WTC11 (cell line): ENCODE results near the gene PLTP. TPM values are rescaled to one million over a fixed set of nuclear protein-coding genes. Genes with fewer than 3 reads are reported as not detected.
A peak's percentile ranks its signal among the peaks of the same experiment; 100 is the strongest.

ENCODE experiments used
- ATAC-seq: fragments of 200-7000 bp; cut with Tn5 transposase; 2 replicates; pipeline ENCODE4 v1.10.0; 2021; ENCODE audit warnings: mild to moderate bottlenecking, moderate library complexity
- CTCF ChIA-PET: fragments of 300-600 bp; sonication (Branson Sonifier 250); formaldehyde crosslinking; loops from one replicate; lab custom pipeline; 2021; ENCODE audit warnings: antibody characterized with exemption; lab: Charles Lee
- POLR2A ChIA-PET: fragments of 350-600 bp; sonication (Branson Sonifier 250); formaldehyde crosslinking; loops from one replicate; lab custom pipeline; 2021; ENCODE audit warnings: antibody characterized with exemption; lab: Charles Lee
- DNase-seq: peaks from one replicate; pipeline ENCODE4 v3.0.0; 2021; ENCODE audit warnings: low spot score
- H3K27ac Mint-ChIP-seq: 2 replicates; pipeline ENCODE4 v1.8.0; 2021; ENCODE audit warnings: mixed read lengths
- H3K27me3 Mint-ChIP-seq: 2 replicates; pipeline ENCODE4 v1.8.0; 2021; ENCODE audit warnings: low read depth, mild to moderate bottlenecking, moderate library complexity, mixed read lengths
- H3K36me3 Mint-ChIP-seq: 2 replicates; pipeline ENCODE4 v1.8.0; 2021; ENCODE audit warnings: mixed read lengths
- H3K4me1 Mint-ChIP-seq: 2 replicates; pipeline ENCODE4 v1.8.0; 2022; ENCODE audit warnings: mixed read lengths
- H3K4me3 Mint-ChIP-seq: 2 replicates; pipeline ENCODE4 v1.8.0; 2021; ENCODE audit warnings: mild to moderate bottlenecking, moderate library complexity, mixed read lengths
- H3K9me3 Mint-ChIP-seq: 2 replicates; pipeline ENCODE4 v1.8.0; 2021; ENCODE audit warnings: mixed read lengths
- AFF4 ChIP-seq: sonication (generic); formaldehyde crosslinking; IDR thresholded peaks from 2 replicates; pipeline ENCODE4 v1.8.1; 2023; ENCODE audit warnings: mild to moderate bottlenecking, missing genetic modification reagents, borderline replicate concordance
- ATF1 ChIP-seq: sonication (generic); formaldehyde crosslinking; IDR thresholded peaks from 2 replicates; pipeline ENCODE4 v1.8.1; 2023; ENCODE audit warnings: mild to moderate bottlenecking, moderate library complexity, missing genetic modification reagents
- CBFB ChIP-seq: sonication (generic); formaldehyde crosslinking; IDR thresholded peaks from 2 replicates; pipeline ENCODE4 v1.8.1; 2022; ENCODE audit warnings: mild to moderate bottlenecking, low read depth, missing genetic modification reagents
- CREB1 ChIP-seq: sonication (generic); formaldehyde crosslinking; IDR thresholded peaks from 2 replicates; pipeline ENCODE4 v1.8.0; 2023; ENCODE audit warnings: mild to moderate bottlenecking, missing genetic modification reagents
- CREM ChIP-seq: sonication (generic); formaldehyde crosslinking; IDR thresholded peaks from 2 replicates; pipeline ENCODE4 v1.8.1; 2022; ENCODE audit warnings: mild to moderate bottlenecking, missing genetic modification reagents, moderate library complexity
- EMX1 ChIP-seq: fragments of 250-450 bp; sonication (Bioruptor Pico); IDR thresholded peaks from 2 replicates; pipeline ENCODE4 v1.8.0; 2021; ENCODE audit warnings: mild to moderate bottlenecking
- FOXJ3 ChIP-seq: sonication (generic); formaldehyde crosslinking; IDR thresholded peaks from 2 replicates; pipeline ENCODE4 v1.9.0; 2021; ENCODE audit warnings: missing genetic modification reagents, mild to moderate bottlenecking, borderline replicate concordance
- GRHL2 ChIP-seq: fragments of 250-450 bp; sonication (Bioruptor Pico); IDR thresholded peaks from 2 replicates; pipeline ENCODE4 v1.8.0; 2022; ENCODE audit warnings: mild to moderate bottlenecking, moderate library complexity; ENCODE audit not compliant: insufficient replicate concordance, severe bottlenecking
- IRF2 ChIP-seq: sonication (generic); formaldehyde crosslinking; IDR thresholded peaks from 2 replicates; pipeline ENCODE4 v1.8.0; 2022; ENCODE audit warnings: low read depth, missing genetic modification reagents, borderline replicate concordance
- JAZF1 ChIP-seq: fragments of 250-450 bp; sonication (Bioruptor Pico); IDR thresholded peaks from 2 replicates; pipeline ENCODE4 v1.9.0; 2021; ENCODE audit warnings: moderate library complexity, mild to moderate bottlenecking, inconsistent platforms
- MAX ChIP-seq: sonication (generic); formaldehyde crosslinking; IDR thresholded peaks from 2 replicates; pipeline ENCODE4 v1.8.0; 2022; ENCODE audit warnings: mild to moderate bottlenecking, missing genetic modification reagents
- MXD4 ChIP-seq: fragments of 250-450 bp; sonication (Bioruptor Pico); IDR thresholded peaks from 2 replicates; pipeline ENCODE4 v1.8.0; 2021; ENCODE audit warnings: mild to moderate bottlenecking, moderate library complexity, borderline replicate concordance
- SMAD4 ChIP-seq: sonication (generic); formaldehyde crosslinking; IDR thresholded peaks from 2 replicates; pipeline ENCODE4 v1.8.0; 2022; ENCODE audit warnings: mild to moderate bottlenecking, missing genetic modification reagents
- ZBTB21 ChIP-seq: sonication (generic); formaldehyde crosslinking; IDR thresholded peaks from 2 replicates; pipeline ENCODE4 v1.8.1; 2023; ENCODE audit warnings: mild to moderate bottlenecking, missing genetic modification reagents, borderline replicate concordance
- ZNF396 ChIP-seq: fragments of 250-450 bp; sonication (Bioruptor Pico); IDR thresholded peaks from 2 replicates; pipeline ENCODE4 v1.8.0; 2021; ENCODE audit warnings: mild to moderate bottlenecking, moderate library complexity, borderline replicate concordance
- ZNF416 ChIP-seq: fragments of 250-450 bp; sonication (Bioruptor Pico); IDR thresholded peaks from 2 replicates; pipeline ENCODE4 v1.9.0; 2021; ENCODE audit warnings: mild to moderate bottlenecking, inconsistent platforms
- total RNA-seq: library from RNA; stranded (reverse); gene quantifications from 3 replicates; pipeline ENCODE4 v1.2.3, GENCODE V29; 2021
- TF ChIP-seq, protein P1 (sequence below): fragments of 250-450 bp; sonication (Bioruptor Pico); IDR thresholded peaks from 2 replicates; pipeline ENCODE4 v1.8.0; 2021; ENCODE audit warnings: mild to moderate bottlenecking
- TF ChIP-seq, protein P2 (sequence below): sonication (generic); formaldehyde crosslinking; IDR thresholded peaks from 2 replicates; pipeline ENCODE4 v1.8.1; 2023; ENCODE audit warnings: mild to moderate bottlenecking, missing genetic modification reagents
- TF ChIP-seq, protein P3 (sequence below): sonication (generic); formaldehyde crosslinking; IDR thresholded peaks from 2 replicates; pipeline ENCODE4 v1.8.0; 2022; ENCODE audit warnings: mild to moderate bottlenecking, missing genetic modification reagents
- TF ChIP-seq, protein P4 (sequence below): sonication (generic); formaldehyde crosslinking; IDR thresholded peaks from 2 replicates; pipeline ENCODE4 v1.8.0; 2023; ENCODE audit warnings: mild to moderate bottlenecking, missing genetic modification reagents

Gene PLTP
- total RNA-seq, 1 experiment from 2014 or later = 109 TPM

- TF ChIP-seq, protein P1, sequence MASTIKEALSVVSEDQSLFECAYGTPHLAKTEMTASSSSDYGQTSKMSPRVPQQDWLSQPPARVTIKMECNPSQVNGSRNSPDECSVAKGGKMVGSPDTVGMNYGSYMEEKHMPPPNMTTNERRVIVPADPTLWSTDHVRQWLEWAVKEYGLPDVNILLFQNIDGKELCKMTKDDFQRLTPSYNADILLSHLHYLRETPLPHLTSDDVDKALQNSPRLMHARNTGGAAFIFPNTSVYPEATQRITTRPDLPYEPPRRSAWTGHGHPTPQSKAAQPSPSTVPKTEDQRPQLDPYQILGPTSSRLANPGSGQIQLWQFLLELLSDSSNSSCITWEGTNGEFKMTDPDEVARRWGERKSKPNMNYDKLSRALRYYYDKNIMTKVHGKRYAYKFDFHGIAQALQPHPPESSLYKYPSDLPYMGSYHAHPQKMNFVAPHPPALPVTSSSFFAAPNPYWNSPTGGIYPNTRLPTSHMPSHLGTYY = no peak
- TF ChIP-seq, protein P2, sequence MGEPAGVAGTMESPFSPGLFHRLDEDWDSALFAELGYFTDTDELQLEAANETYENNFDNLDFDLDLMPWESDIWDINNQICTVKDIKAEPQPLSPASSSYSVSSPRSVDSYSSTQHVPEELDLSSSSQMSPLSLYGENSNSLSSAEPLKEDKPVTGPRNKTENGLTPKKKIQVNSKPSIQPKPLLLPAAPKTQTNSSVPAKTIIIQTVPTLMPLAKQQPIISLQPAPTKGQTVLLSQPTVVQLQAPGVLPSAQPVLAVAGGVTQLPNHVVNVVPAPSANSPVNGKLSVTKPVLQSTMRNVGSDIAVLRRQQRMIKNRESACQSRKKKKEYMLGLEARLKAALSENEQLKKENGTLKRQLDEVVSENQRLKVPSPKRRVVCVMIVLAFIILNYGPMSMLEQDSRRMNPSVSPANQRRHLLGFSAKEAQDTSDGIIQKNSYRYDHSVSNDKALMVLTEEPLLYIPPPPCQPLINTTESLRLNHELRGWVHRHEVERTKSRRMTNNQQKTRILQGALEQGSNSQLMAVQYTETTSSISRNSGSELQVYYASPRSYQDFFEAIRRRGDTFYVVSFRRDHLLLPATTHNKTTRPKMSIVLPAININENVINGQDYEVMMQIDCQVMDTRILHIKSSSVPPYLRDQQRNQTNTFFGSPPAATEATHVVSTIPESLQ (CRISPR knock-in tag) = no peak
- TF ChIP-seq EMX1 (no peak), MAX (CRISPR knock-in tag) (no peak), MXD4 (CRISPR knock-in tag) (no peak), JAZF1 (CRISPR knock-in tag) (no peak), ZNF416 (no peak)
Measured at GRCh38 chr20:45940469-45940868, 28.5 kb upstream of the PLTP start (continued).

- ChIA-PET CTCF (no interaction called here), POLR2A (no interaction called here)
- TF ChIP-seq CREB1 (CRISPR knock-in tag) (no peak), IRF2 (CRISPR knock-in tag) (no peak), GRHL2 (CRISPR knock-in tag) (no peak), SMAD4 (CRISPR knock-in tag) (no peak), ATF1 (CRISPR knock-in tag) (no peak), CBFB (CRISPR knock-in tag) (no peak)
- TF ChIP-seq, protein P3, sequence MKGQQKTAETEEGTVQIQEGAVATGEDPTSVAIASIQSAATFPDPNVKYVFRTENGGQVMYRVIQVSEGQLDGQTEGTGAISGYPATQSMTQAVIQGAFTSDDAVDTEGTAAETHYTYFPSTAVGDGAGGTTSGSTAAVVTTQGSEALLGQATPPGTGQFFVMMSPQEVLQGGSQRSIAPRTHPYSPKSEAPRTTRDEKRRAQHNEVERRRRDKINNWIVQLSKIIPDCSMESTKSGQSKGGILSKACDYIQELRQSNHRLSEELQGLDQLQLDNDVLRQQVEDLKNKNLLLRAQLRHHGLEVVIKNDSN = no peak
- H3K4me3 Mint-ChIP-seq = no peak overlapping the region
- H3K27me3 Mint-ChIP-seq = no peaks in the 10 kb centered on the region
- H3K4me1 Mint-ChIP-seq = peaks cover 27% of the 10 kb centered on the region
- no peak overlapping the region for H3K27ac Mint-ChIP-seq
- H3K9me3 Mint-ChIP-seq = no peaks in the 10 kb centered on the region
- H3K36me3 Mint-ChIP-seq = peaks cover 52% of the 10 kb centered on the region
- ATAC-seq = no peak
- DNase-seq = no peak
Measured at GRCh38 chr20:45940053-45940452, 28.1 kb upstream of the PLTP start.

- peak; percentile 54 for DNase-seq
- H3K27ac Mint-ChIP-seq = peak overlapping the region; percentile 89
- H3K9me3 Mint-ChIP-seq = no peaks in the 10 kb centered on the region
- H3K4me1 Mint-ChIP-seq = peaks cover 27% of the 10 kb centered on the region
- peaks cover 41% of the 10 kb centered on the region for H3K36me3 Mint-ChIP-seq
- ChIA-PET POLR2A (interaction anchor here (0.6 to 1.0 kb wide), 3 partner anchors 13 to 28 kb away, joined by 3 read pairs; partner anchors contain the start of gene PLTP), CTCF (interaction anchor here (0.8 to 5.0 kb wide), 5 partner anchors 19 to 74 kb away, joined by 3 to 48 read pairs (median 11); partner anchors contain the start of gene PLTP)
- H3K4me3 Mint-ChIP-seq = peak overlapping the region; percentile 34; the same call in 1 of the 2 replicates
- ATAC-seq = peak; percentile 29
- no peaks in the 10 kb centered on the region for H3K27me3 Mint-ChIP-seq
- no peak for TF ChIP-seq ZNF396 (CRISPR knock-in tag)
- TF ChIP-seq CREM (CRISPR knock-in tag) = no peak
- TF ChIP-seq, protein P2 (CRISPR knock-in tag) = no peak
- TF ChIP-seq, protein P4, sequence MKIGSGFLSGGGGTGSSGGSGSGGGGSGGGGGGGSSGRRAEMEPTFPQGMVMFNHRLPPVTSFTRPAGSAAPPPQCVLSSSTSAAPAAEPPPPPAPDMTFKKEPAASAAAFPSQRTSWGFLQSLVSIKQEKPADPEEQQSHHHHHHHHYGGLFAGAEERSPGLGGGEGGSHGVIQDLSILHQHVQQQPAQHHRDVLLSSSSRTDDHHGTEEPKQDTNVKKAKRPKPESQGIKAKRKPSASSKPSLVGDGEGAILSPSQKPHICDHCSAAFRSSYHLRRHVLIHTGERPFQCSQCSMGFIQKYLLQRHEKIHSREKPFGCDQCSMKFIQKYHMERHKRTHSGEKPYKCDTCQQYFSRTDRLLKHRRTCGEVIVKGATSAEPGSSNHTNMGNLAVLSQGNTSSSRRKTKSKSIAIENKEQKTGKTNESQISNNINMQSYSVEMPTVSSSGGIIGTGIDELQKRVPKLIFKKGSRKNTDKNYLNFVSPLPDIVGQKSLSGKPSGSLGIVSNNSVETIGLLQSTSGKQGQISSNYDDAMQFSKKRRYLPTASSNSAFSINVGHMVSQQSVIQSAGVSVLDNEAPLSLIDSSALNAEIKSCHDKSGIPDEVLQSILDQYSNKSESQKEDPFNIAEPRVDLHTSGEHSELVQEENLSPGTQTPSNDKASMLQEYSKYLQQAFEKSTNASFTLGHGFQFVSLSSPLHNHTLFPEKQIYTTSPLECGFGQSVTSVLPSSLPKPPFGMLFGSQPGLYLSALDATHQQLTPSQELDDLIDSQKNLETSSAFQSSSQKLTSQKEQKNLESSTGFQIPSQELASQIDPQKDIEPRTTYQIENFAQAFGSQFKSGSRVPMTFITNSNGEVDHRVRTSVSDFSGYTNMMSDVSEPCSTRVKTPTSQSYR (CRISPR knock-in tag) = 0 out of 2 replicates have a peak, but pooled peaks have one; percentile 33
- no peak for TF ChIP-seq ZBTB21 (CRISPR knock-in tag)
- TF ChIP-seq ZNF416 = no peak
- no peak for TF ChIP-seq FOXJ3 (CRISPR knock-in tag)
- TF ChIP-seq AFF4 (CRISPR knock-in tag) = no peak
Measured at GRCh38 chr20:45938727-45939438, 26.9 kb upstream of the PLTP start.
